ENCODE results near the gene NOTUM.

NOTUM gene

DNA sequence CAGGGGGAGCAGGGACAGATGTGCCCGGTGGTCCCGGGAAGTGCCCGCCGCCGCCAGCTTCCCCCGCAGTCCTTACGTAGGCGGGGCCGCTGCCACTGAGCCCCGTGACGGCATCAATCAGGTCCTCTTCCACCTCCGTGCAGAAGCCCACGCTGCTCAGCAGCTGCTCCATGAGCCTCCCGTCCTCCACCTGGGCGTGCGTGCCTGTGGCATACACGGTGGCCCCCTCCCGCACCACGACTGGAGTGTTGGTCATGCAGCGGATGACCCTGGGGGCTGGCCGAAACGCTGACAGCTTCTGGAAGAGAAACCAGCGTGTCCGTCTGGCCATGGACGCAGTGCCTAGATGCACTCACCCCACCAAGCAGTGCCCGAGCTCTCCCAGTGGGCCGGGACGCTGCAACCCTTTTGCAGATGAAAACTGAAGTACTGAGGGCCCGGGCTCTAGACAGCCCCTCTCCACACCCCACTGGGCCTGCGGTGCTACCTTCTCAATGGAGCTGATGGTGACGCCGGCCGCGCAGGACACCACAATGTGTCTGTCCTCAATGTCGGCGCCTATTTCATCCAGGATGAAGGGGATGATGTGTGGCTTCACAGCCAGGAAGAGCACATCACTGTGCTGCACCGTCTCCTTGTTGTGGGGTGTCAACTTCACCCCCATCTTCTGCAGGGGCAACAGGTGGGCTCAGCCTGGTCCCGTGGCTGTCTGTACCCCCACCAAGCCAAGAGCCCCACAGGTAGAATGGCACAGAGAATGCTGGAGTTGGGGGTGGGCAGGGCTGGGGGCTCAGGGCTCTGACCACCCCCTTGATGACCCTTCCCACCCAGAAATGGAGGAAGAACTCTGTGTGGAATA, 25.9 kb downstream of the NOTUM start:
- DNase-seq: no peak

DNA sequence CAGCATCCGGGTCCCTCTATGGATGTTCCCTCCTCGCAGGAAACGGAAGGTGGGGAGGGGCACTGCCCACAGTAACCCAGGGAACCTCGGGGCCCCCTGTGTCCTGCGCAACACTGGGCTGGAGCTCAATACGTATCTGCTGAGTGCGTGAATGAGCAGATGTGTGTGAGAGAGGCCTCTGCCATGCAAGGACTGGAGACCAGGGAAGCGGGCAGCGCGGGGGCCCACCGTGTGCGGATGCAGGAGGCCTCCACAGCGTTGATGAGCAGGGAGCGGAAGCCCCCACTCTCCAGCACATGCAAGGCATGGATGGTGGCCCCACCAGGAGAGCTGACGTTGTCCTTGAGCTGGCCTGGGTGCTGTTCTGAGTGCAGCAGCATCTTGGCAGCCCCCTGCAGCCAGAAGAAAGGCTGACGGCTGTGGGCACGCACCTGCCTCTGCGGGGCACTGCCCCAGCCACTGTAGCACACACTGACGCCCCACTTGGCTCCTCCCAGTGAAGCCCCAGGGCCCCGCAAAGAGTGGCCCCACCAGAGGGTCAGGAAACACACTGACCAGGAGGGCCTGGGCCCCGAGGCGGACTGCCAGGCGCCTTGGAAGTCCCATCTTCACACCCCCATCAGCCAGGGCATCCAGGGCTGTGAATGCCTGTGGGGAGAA, 26.8 kb downstream of the NOTUM start:
- no peak for DNase-seq

DNA sequence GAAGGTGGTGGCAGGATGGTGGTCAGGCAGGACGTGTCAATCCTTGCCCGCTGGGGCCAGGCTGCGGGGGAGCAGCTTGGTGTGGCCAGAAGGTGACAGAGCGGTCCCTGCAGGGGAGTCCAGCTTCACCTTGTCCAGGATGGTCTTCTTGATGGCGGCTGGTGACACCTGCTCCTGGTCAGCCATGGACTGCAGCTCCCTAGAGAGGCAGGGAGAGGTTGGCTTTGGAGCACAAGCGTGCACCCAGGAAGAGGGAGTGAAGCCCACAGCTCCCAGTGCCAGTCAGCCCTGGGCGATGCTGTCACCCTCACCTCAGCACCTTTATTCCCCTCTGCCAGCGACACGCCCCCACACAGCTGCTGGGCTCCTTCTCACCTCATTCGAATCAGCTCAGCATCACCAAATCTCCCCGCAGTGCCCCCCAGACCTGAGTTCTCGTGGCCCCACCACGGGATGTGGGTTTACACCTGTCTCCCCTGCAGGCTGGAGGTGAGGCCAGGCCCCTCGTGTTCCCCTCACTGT, 27.7 kb downstream of the NOTUM start:
- no peak for DNase-seq

DNA sequence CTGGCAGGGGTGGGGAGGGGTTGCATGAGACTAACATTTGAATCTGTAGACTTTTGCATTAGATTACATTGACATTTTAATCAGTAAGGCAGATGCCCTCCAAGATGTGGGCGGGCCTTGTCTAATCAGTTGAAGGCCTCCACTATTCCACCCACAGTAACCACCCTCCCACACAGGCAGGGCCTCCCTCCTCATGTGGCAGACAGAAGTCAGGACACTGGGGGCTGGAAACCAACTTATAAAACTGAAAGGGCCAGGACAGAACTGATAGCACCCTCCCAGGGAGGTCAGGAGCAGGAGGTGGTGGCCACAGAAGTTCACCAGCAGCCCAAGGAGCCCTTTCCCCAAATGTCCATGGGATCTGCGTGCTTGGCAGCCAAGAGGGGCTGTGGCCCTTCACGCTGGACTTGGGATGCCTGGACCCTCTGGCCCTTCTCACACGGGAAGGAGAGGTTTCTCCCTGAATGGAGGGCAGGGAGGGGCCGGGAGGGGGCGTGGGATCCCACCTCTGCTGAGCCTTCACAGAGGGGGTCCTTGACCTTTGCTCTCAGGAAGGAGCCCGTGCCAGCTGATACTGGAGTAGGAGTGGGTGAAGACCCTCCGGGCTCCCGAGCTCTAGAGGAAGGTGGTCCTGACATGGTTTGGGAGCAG, 28.5 kb downstream of the NOTUM start:
- DNase-seq: no peak

DNA sequence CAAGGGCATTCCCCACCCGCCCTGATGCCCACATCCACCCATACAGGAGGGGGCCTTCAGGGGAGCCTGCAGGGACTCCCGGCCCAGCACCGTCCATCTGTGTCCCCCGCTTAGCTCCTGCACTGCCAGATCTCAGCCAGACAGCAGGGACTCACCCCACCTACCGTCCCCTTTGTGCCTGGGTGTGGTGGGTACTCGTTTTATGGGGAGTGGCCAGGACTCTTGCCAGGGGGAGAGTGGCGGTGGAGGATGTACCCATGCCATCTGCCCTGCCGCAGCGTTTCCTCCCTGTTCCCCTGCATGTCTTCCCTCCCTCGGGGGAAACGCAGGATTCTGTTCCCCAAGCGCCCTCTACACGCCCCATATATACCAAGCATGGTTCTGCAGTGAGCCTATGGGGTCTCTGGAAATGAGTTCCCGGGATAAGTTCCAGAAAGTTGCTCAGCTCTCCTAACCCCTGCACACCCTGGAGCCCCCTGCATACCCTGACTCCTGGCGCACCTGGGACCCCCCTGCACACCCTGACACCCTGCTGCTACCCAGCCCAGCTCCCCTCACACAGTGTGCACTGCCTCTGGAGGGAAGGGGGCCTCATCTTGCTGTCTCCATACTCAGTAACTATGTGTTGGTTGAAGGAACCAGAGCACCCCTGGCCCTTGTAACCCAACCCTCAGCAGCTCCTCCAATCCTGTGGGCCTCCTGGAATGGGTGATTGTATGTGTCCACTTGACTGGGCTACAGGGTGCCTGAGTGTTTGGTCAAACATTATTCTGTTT, 29.2 kb downstream of the NOTUM start:
- no peak for DNase-seq

DNA sequence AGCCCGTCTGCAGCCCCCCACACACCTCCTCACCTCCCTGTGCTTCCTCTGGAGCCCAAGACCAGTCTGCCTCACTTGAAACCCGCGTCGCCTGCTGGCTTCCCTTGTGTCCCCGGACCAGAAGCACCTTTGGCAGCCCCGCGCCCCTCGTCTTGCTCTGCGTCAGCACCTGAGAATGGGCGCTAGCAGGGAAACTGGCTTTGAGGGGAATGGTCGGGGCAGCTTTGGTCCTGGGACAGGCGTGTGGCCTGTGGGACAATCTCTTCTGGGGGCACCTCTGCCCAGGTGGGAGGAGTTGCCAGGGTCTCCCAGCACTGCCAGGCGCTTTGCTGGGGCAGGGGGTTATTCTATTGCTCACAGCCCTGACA, 29.8 kb downstream of the NOTUM start:
- no peak for DNase-seq

DNA sequence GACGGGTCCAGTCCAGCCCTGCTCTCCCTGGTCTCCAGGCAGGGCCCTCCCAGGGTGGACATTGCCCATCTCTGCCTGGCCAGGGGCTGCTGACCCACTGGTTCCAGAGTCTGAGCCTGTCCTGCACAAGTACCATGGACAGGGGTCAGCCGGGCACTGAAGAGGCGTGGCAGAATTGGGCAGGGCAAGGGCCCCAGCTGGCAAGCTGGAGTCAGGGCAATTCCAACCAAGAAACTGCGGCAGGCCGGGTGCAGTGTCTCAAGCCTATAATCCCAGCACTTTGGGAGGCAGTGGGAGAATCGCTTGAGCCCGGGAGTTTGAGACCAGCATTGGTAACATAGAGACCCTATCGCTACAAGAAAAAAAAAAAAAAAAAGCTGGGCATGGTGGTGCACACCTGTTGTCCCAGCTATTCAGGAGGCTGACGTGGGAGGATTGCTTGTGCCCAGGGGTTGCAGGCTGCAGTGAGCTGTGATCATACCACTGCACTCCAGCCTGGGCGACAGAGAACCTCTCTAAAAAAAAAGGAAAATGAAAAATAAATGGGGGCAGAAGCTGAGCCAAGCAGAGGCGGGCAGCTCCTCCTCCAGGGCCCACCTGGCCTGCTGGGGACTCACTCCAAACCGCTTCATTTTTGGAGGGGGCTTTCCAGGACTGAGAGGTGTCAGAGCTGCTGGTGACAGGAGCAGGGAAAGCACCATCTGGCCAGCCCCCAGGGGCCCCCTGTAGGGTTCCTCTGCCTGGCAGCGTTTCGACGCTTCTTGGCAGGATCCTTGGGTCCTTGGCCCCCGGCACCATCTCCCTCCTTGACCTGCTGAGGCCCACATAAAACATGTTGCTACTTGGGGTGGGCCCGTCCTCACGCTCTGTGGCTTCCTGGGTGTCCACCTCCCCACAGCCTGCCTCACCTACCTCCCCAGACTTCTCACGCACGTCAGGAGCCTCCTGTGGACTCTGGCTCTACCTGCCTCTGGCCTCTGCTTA, 30.6 kb downstream of the NOTUM start:
- no peak for DNase-seq

DNA sequence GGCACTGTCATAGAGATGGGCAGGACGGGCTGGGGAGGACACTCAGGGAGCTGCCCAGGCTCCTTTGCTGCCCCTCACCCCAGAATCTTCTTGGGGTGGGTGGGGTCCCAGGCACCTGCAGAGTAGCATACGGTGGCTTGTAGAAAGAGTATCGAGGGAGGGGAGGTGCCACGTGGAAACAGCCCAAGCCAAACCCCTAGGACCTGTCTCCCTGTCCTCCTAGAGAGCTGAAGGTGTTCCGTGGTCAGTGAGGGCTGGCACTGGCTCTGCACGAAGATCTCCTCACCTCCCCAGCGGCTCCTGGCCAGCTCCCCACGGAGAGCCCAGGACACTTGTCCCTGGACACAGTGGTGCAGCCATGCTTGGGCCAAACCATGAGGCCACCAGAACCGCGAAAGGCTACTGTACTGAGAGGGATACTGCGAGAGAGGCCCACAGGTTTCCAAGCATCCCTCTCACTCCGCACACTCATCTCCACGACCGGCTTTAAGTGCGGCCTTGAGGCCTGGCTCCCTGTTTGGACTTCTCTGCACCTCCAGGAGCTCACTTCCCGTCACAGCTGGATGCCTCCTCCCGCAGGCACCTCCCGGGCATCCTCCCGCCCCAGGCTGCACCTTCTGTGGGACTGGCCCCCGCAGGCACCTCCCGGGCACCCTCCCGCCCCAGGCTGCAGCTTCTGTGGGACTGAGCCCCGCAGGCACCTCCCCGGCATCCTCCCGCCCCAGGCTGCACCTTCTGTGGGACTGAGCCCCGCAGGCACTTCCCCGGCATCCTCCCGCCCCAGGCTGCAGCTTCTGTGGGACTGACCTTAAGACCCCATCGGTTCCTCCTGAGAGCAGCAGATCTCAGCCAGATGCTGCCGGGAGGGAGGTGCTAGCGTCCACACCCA, 31.5 kb downstream of the NOTUM start:
- DNase-seq: no peak

DNA sequence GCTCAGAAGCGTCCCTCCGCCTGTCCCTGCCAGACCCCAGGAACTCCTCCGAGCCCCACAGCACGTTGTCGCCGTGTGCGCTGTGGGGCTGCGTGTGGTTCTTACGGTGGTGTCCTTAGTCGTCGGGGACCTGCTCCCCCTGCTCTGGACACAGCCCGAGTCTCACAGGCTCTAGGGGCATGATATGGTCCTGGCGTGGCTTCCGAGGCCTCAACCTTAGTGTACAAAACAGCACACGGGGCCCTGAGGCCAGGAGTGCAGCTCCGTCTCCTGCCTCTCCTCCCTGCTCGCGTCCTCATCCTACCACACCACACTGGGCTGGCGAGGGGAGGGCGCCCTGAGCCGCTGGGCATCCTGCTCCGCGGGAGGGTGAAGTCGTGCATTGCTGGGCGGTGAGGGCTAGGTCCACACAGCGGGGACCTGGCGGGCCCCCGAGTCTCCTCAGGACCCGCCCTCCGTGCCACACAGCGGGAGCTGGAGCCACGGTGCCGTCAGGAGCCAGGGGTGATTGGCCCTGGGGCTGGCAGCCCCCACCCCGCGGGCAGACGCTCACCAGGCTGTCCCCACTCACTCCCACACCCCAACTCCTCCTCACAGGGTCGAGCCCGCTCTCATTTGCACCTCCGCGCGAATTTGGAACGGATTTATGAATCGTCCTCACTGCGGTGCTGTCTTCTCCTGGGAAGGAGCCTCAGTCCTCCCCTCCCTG, 32.3 kb downstream of the NOTUM start:
- no peak for DNase-seq

DNA sequence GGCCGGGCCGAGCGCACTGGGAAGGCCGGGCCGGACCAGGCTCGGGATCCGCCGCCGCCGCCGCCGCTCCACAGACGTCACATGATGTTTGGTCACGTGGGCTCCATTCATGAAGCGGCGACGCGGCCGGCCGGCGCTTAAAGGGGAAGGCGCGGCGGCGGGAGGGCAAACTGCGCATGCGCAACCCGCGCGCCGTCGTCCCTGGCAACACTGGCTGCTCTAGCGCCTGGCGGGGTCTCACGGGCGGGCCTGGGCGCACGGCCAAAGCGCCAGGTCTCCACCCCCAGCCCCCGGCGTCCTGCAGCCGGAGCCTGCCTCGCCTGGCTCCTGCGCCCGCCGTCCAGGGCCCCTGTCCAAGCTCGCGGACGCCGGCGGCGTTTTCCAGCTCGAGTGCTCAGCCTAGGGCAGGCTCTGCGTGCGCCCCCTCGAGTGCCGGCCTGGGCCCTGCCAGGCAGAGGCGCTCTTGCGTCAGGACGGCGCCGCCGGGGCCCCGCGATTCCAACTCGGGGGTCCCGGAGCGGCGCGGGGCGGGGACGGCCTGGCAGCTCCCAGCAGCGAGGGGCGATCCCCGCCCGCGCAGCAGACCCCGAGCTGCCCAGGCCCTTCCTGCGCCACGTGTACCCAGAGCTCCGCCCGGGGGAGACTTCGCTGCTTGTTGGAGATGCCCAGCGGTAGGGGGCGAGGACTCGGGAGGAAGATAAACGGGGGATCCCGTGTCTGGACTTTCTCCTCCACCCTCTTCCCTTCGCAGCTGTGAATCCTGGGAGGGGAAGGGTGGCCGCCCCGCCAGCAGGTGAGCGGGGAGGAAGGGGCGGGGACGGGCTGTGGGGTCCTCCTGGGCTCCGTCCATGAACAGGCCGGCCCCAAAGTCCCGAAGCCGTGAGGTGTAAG, 33.1 kb downstream of the NOTUM start, which contains the start of gene MAFG:
TSS of gene MAFG (minus strand) at position 83 of the 891 bp plus-strand sequence. CDS start 4,550 bp downstream, outside the sequence.
- DNase-seq: peak; percentile 52 to 90

DNA sequence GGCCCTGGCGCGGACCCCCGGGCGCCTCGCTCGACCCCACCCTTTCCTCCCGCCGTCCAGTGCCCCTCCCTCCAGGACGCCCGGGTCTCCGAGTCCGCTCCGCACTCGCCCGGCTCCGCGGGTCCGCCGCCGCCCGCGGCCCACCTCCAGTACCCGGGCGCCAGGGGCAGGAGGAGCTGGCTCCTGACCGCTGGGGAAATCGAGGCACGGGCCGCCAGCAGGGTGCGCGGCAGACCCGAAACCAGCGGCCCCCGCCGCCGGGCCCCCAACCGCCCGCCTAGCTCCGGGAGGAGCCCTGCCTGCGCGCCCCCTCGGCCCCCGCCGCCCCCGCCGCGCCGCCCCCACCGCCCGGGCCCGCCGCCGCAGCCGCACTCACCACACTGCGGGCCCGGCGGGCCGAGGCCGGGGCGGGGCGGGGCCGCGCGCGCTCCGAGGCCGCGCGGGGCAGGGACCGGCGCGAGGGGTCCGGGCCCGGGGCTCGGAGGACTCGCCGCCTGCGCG, 33.8 kb downstream of the NOTUM start:
- no peak for DNase-seq

DNA sequence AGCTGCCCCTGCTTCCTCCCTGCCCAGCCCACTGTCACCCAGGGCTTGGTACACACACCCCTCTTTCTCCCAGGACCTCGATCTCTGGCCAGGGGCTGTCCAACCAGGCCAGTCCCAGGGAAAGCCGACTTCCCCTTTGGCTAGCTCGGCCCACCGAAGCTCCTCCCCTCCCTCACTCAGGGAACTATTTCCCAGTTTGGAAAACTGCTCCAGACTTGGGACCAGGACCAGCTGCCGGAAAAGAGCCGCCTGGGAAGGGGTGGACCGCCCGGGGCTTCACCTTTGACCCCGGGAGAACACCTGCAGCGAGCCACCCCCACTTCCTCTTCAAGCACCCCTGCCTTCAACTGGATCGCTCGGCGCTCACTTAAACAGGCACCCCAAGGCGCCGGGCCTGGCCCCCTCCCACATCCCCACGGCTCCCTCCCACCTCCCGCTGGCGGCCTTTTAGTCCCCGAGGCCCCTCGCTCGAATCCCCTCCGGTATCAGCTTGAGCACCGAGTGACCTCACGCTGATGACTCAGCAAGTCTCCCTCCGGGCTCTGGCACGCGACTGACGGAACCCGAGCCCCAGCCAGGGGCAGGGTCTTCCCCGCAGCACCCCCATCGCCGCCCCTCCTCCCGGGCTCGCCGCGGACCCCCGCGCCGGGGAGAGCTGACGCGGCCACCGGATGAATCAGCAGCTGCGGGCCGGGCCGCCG, 34.4 kb downstream of the NOTUM start:
- peak; percentile 59 to 70 for DNase-seq

DNA sequence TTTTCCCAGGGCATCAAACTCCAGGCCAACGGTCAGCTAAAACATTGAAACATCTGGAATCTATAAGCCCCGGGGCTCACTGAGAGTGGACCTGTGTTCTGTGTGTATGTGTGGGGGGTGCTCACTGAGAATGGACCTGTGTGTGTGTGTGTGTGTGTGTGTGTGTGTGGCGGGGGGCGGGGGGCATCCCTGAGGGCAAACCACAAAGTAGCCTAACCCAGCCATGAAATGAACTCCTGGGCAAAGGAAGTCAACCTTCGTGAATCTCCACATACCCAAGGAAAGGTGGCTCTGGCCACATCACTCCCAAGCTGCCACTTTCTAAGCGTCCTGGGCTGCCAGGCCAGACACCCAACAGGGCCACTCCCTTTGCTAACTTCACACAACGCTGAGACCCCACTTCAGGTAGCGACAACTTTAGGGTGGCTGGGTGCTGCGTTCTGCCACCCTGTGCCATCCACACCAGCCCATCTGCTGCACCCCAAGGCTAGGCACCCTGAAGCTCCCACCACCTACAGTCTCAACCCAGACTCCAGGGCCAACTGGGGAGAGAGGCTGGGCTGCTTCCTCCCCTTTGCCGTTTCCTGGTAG, 35.0 kb downstream of the NOTUM start:
- no peak for DNase-seq

DNA sequence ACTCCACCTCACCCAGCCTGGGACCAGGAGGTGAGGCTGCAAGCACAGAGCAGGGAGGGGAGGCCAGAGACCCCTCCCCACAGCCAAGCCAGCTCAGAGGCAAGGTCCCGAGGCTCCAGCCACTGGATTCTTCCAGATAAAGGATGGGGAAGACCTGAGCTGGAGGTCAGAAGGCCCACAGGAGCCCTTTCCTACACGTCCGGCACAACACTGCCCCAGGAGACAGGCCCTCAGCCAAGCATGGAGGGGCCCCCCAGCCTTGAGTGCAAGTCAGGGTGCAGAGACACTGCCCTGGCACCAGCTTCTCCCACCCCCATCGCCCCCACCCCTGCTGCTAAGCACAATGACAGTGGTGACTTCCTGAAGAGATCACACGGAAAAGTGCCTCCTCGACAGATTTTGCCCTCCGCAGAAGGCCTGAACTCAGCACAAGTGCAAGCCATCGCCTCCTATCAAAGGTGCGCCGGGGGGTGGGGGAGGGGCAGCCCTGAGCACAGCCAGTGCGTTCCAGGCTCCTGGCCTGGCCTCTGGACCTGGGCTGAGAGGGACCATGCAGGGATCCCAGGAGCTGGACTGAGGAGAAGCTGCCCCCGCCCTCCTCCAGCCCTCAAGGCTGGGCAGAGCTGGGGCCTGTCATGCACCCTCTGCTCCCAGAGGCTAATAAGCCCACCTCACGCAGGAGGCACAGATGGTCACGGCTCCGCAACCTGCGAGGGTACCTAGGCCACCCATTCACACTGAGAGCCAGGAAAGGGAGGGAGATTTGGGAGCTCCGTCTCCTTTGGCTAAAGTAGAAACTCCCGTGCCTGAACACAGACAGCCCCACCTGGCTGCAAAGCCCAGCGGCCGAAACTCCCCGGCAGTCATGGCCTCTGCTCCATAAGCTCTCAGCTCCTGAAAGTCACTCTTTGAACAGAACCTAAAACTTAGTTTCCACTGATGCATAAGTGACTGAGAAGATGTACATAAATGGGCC, 36.1 kb downstream of the NOTUM start:
- DNase-seq: no peak

DNA sequence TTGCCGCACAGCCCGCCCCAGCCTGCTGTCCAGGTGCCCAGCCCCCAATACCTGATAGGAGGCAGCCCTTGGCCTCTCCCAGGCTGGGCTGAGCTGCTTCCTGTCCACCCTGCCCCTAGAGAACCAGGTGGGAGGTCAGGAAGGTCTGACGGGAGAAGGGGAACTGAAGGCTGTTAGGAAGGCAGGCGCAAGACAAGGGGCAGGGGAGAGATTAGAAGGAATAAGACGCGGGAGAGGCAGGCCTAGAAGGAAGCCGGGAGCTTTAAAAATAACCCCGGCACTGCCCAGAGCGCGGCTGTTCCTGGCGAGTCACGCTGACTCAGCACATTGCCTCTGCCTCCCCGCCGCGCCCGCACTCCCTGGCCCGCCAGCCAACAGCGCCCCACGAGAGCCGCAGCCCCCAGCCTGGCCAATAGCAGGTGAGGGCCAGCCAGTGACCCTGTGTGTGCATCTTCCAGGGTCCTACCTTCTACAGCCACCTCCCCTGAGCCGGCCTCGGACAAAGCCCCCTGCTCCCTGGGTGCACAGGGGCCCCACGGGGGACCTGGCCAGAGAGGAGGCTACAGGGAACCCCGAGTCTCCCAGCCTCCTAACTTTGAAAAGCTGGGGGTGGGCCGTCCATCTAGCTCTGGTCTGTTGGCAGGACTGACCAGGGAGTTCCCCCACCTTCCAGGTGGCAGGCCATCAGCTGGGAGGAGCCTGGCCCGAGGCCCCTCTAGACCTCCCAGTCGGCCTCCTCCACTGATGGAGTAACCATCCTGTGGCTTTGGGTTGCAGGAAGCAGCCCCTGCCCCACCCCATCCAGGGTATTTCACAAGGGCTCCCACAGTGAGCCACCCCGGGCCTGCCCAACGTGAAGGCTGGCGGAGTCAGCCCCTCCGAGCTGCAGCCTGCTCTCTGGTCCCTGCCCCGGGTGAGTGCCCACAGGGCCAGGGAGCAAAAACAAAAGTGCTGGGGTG, 37.4 kb downstream of the NOTUM start:
- DNase-seq: no peak
